Left ventricle myocardium inferior (tissue), 1 donor: Measurements from ENCODE around the gene JARID2. TPM values are rescaled to one million over a fixed set of nuclear protein-coding genes. Genes with fewer than 3 reads are reported as not detected.

ENCODE experiments used
- DNase-seq: peaks from one replicate; pipeline ENCODE4 v3.0.0-alpha.2; 2020
- H3K27ac ChIP-seq: fragments of 200-600 bp; replicated peaks from 2 replicates; pipeline ENCODE4 v1.8.0; 2021
- H3K27me3 ChIP-seq: fragments of 200-600 bp; 2 replicates; pipeline ENCODE4 v1.8.0; 2021; ENCODE audit warnings: low read depth
- H3K36me3 ChIP-seq: fragments of 200-600 bp; 2 replicates; pipeline ENCODE4 v1.8.0; 2021
- H3K4me1 ChIP-seq: fragments of 200-600 bp; 2 replicates; pipeline ENCODE4 v1.8.0; 2021
- H3K4me3 ChIP-seq: fragments of 200-600 bp; 2 replicates; pipeline ENCODE4 v1.8.0; 2021; ENCODE audit warnings: mild to moderate bottlenecking, moderate library complexity
- H3K9me3 ChIP-seq: fragments of 200-600 bp; replicated peaks from 2 replicates; pipeline ENCODE4 v1.8.0; 2021
- intact Hi-C: fragments of 100-400 bp; cut with micrococcal nuclease; formaldehyde crosslinking; loops from one replicate; pipeline ENCODE4 v1.11.0; 2022
- total RNA-seq: library from RNA; stranded (reverse); fragmentation: NEBNext Ultra II Directional; extraction: Animal tissue kit (Norgen Biotek cat#: 25700); gene quantifications from one replicate; pipeline ENCODE4 v1.2.1, GENCODE V29; 2021
- TF ChIP-seq, protein P1 (sequence below): fragments of 200-600 bp; IDR thresholded peaks from 2 replicates; pipeline ENCODE4 v1.8.0; 2021; ENCODE audit warnings: antibody characterized with exemption, mild to moderate bottlenecking, borderline replicate concordance
- donor health status: DM: no; HTN: yes; CAD: no; lungs with severe emphysema.

Gene JARID2
- total RNA-seq, 1 donor from 2014 or later, result 6.5 TPM

DNA sequence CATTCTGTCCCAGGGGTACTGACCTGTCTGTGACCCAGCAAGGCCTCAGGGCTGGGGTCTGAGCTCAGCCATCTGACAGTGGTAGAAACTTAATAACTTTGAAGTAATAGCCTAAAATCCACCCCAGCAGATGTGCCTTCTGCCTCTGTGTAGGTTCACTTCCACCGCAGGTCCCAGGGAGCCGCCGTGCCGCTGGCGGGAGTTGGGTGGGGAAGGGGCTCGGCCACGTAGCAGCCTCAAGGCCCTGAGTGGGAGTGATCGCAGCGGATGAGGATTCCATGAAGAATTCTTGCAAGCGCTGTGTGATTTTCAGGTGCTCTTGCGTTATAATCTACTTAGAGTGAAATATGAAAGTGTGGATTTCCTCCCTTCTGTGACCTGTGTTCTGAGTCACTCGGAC is 253.3 kb downstream of the JARID2 start:
- Histone ChIP-seq H3K27ac (no peak overlapping the region), H3K4me3 (no peak overlapping the region), H3K36me3 (peaks cover 25% of the 10 kb centered on the region), H3K27me3 (no peaks in the 10 kb centered on the region), H3K4me1 (peaks cover 66% of the 10 kb centered on the region), H3K9me3 (no peaks in the 10 kb centered on the region)
- intact Hi-C loops, result no loop called here
- TF ChIP-seq, protein P1, sequence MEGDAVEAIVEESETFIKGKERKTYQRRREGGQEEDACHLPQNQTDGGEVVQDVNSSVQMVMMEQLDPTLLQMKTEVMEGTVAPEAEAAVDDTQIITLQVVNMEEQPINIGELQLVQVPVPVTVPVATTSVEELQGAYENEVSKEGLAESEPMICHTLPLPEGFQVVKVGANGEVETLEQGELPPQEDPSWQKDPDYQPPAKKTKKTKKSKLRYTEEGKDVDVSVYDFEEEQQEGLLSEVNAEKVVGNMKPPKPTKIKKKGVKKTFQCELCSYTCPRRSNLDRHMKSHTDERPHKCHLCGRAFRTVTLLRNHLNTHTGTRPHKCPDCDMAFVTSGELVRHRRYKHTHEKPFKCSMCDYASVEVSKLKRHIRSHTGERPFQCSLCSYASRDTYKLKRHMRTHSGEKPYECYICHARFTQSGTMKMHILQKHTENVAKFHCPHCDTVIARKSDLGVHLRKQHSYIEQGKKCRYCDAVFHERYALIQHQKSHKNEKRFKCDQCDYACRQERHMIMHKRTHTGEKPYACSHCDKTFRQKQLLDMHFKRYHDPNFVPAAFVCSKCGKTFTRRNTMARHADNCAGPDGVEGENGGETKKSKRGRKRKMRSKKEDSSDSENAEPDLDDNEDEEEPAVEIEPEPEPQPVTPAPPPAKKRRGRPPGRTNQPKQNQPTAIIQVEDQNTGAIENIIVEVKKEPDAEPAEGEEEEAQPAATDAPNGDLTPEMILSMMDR, result no peak
- no peak for DNase-seq

DNA sequence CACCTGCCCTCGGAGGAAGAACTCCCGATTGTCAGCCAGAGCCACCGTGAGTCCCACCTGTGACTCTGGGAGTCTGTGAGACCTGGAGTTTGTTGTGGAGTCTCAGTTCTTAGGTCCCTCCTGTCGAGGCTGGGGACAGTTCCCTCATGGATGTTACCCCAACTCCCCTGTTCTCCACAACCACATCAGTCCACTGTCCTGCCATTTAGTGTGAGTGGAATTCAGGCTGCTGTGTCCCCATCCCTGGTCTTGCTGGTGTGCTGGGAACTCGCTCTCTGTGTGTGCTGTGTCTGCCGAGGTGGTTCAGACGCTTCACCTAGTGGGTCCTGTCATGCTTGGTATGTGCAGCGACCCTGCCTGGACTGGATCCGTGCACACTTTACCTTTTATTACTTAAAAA is 253.7 kb downstream of the JARID2 start:
- Histone ChIP-seq H3K4me1 (peaks cover 69% of the 10 kb centered on the region), H3K36me3 (peaks cover 25% of the 10 kb centered on the region), H3K27me3 (no peaks in the 10 kb centered on the region), H3K27ac (no peak overlapping the region), H3K9me3 (no peaks in the 10 kb centered on the region), H3K4me3 (no peak overlapping the region)
- TF ChIP-seq, protein P1, result no peak
- intact Hi-C loops, result no loop called here
- no peak for DNase-seq

DNA sequence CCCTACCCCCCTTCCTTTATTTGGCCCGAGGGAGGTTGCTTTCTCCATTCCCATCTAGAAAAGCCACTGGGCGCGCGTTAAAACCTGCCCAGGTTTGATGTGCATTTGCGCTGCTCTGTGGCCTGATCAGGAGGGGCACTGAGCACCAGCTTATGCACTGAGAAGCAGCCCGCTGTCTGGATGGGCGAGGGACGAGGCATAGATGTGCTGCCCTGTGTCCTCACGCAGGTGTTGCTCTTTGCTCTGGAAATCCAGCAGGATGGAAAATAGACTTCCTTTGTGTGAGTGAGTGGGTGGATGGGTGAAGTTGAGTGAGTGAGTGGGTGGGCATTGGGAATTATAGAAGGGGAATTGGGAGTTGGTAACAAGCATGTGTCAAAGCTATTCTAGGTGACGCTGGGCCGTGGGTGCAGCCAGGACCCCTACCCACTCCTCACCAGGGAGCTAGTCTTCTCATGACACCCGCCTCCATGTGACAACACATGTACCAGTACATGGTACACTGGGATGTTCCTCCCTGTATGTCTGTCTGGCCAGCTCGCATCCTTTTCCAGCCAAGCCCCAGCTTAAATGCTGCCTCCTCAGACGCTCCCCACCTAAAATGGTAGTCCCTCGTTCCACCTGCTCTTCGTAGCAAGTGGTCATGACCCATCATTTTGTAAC is 254.3 kb downstream of the JARID2 start:
- peaks cover 25% of the 10 kb centered on the region for H3K36me3 ChIP-seq
- TF ChIP-seq, protein P1, result no peak
- H3K27me3 ChIP-seq, result no peaks in the 10 kb centered on the region
- intact Hi-C loops, result loop anchor here (10.0 kb wide), 1 partner anchor 125 kb away; no protein-coding TSS in a partner anchor
- DNase-seq, result no peak
- H3K9me3 ChIP-seq, result no peaks in the 10 kb centered on the region
- peaks cover 69% of the 10 kb centered on the region for H3K4me1 ChIP-seq
- no peak overlapping the region for H3K4me3 ChIP-seq
- H3K27ac ChIP-seq, result no peak overlapping the region

DNA sequence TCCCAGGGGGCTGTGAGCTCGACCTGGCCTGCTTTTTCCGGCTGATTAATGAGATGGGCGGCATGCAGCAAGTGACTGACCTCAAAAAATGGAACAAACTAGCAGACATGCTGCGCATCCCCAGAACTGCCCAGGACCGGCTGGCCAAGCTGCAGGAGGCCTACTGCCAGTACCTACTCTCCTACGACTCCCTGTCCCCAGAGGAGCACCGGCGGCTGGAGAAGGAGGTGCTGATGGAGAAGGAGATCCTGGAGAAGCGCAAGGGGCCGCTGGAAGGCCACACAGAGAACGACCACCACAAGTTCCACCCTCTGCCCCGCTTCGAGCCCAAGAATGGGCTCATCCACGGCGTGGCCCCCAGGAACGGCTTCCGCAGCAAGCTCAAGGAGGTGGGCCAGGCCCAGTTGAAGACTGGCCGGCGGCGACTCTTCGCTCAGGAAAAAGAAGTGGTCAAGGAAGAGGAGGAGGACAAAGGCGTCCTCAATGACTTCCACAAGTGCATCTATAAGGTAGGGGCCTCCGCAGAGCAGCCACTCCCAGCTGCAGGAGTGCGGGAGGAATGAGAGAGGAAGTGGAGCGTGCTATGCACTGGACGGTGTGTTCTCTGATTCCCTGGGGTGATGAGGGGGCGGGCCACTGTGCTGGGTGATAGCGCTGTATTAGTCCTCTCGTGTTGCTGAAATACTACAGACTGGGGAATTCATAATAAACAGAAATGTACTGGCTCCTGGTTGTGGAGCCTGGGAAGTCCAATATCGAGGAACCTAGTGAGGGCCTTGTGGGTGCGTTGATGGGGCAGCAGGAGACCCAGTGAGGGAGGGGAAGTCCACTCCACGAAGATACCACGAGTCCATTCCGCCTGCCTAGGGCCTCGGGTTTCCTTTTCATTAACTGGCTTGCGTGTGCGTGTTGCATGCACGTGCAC is 255.3 kb downstream of the JARID2 start:
- DNase-seq, result no peak
- Histone ChIP-seq H3K27ac (peak overlapping the region; percentile 69), H3K9me3 (no peaks in the 10 kb centered on the region), H3K27me3 (no peaks in the 10 kb centered on the region), H3K36me3 (peaks cover 25% of the 10 kb centered on the region), H3K4me1 (peaks cover 69% of the 10 kb centered on the region), H3K4me3 (no peak overlapping the region)
- intact Hi-C loops, result loop anchor here (10.0 kb wide), 1 partner anchor 124 kb away; no protein-coding TSS in a partner anchor
- TF ChIP-seq, protein P1, result no peak

DNA sequence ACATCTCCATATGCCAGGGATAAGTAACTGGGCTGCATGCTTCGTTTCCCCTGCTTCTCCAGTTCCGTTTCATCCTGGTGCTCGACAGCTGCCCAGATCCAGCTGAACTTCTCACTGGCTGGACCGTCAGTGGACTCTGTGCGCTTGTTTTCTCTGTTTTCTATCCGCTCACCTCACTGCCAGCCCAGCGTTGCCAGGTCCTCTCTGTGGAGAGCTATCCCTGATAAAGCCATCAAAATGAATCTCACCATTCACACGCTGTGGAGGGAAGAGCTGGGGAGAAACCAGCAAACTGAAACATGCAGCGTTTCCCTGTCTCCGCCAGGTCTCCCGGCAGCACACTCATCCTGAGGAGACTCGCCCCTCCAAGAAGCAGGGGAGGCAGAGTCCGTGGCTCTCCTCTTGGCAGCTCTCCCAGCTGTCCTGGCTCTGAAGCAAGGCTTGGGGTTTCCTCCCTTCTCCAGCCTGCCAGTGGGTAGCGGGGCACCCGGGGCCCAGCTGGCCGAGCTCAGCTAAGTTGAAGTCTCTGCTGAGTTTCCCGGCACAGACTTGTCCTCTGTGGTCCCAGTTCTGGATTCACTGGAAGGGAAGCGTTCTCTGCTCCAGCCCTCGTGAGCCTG is 256.1 kb downstream of the JARID2 start:
- peak; percentile 55 for DNase-seq
- intact Hi-C loops, result loop anchor here (10.0 kb wide), 1 partner anchor 123 kb away; no protein-coding TSS in a partner anchor
- Histone ChIP-seq H3K9me3 (no peaks in the 10 kb centered on the region), H3K4me1 (peaks cover 74% of the 10 kb centered on the region), H3K4me3 (peak overlapping the region; percentile 8), H3K36me3 (peaks cover 19% of the 10 kb centered on the region), H3K27me3 (no peaks in the 10 kb centered on the region), H3K27ac (peak overlapping the region; percentile 69)
- TF ChIP-seq, protein P1, result no peak
